Measurements from ENCODE around the gene DNALI1.

Gene DNALI1

DNA sequence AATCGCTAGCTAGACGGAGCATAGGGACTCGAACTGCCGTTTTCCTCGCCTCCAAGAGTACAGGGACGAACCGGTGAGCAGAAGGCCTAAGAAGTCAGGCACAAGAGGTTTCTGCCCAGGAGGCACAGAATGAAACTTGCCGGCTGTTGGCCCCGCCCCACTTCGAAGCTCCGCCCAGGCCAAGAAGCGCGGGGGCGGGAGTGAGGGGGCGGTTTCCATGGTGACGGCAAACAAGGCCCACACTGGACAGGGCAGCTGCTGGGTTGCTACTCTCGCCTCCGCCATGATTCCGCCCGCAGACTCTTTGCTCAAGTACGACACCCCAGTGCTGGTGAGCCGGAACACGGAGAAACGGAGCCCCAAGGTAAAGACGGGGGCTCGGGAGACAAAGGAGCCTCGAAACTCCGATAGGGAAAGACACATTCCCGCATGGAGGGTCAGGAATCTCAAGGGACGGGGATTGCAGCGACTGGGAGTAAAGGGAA, at the start of gene DNALI1:
TSS of gene DNALI1 (plus strand) at position 229 of the 485 bp plus-strand sequence. CDS start at position 284, 55 bp downstream.
- no peak within 1 kb of the TSS for H3K4me3 ChIP-seq (ENCODE audit: low read depth in 1 of 2, low read length in 2 of 2)
- DNase-seq, result peak; percentile 16
- no peaks in the 10 kb centered on the region for H3K27me3 ChIP-seq (ENCODE audit: insufficient read depth, low read length, poor library complexity)
- ATAC-seq (ENCODE audit: insufficient read depth, low read depth), result no peak
- H3K27ac ChIP-seq (ENCODE audit: low read length), result no peak within 1 kb of the TSS
- peaks cover 4% of the 10 kb centered on the region for H3K9me3 ChIP-seq (ENCODE audit: insufficient read depth, low read length, severe bottlenecking)
- 0 out of 2 replicates have a peak within 1 kb of the TSS, but pooled peaks have one; percentile 10 for H2AFZ ChIP-seq (ENCODE audit: low read depth, low read length)
- peaks cover 13% of the 10 kb centered on the region for H3K36me3 ChIP-seq (ENCODE audit: insufficient read depth, low read length)
- H3K4me1 ChIP-seq (ENCODE audit: insufficient read depth, low read length), result peaks cover 24% of the 10 kb centered on the region
- H3K79me2 ChIP-seq (ENCODE audit: insufficient read depth, low read length), result peaks cover 24% of the 10 kb centered on the region
- H3K9ac ChIP-seq (ENCODE audit: low read depth, low read length), result no peak within 1 kb of the TSS
- TF ChIP-seq, protein P1, sequence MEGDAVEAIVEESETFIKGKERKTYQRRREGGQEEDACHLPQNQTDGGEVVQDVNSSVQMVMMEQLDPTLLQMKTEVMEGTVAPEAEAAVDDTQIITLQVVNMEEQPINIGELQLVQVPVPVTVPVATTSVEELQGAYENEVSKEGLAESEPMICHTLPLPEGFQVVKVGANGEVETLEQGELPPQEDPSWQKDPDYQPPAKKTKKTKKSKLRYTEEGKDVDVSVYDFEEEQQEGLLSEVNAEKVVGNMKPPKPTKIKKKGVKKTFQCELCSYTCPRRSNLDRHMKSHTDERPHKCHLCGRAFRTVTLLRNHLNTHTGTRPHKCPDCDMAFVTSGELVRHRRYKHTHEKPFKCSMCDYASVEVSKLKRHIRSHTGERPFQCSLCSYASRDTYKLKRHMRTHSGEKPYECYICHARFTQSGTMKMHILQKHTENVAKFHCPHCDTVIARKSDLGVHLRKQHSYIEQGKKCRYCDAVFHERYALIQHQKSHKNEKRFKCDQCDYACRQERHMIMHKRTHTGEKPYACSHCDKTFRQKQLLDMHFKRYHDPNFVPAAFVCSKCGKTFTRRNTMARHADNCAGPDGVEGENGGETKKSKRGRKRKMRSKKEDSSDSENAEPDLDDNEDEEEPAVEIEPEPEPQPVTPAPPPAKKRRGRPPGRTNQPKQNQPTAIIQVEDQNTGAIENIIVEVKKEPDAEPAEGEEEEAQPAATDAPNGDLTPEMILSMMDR (IDR thresholded peaks at IDR 0.05; ENCODE audit: borderline replicate concordance, extremely low read depth, low read length, poor library complexity, severe bottlenecking), result no peak
- TF ChIP-seq EZH2 (IDR thresholded peaks at IDR 0.05; ENCODE audit: borderline replicate concordance, low read depth, low read length, severe bottlenecking), result no peak
- no peak within 1 kb of the TSS for H3K4me2 ChIP-seq (ENCODE audit: insufficient read depth, low read length)
- peaks cover 16% of the 10 kb centered on the region for H4K20me1 ChIP-seq (ENCODE audit: insufficient read depth, low read length)

DNA sequence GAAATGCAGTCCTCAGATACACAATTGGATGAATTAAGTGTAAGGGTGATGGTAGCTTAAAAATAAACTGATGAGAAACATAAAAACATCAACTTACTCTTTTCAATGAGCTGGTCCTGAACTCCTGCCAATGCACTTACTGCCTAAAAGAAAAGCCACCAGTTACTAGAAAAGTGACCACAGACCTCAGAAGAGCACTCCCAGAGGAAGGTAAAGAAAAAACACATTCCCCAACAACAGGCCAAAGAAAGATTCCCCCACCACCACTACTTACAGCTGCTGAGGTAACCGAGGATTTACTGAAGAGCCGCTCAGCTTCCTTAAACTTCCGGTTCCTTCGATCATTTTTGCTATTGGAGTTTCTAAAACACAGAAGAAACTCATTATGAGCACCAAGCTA, 47.6 kb upstream of the DNALI1 start:
- H3K9me3 ChIP-seq (ENCODE audit: insufficient read depth, low read length, severe bottlenecking), result no peaks in the 10 kb centered on the region
- DNase-seq (no peak), ATAC-seq (ENCODE audit: insufficient read depth, low read depth) (peak; percentile 62; the same call in 2 of the 3 replicates)
- TF ChIP-seq EZH2 (IDR thresholded peaks at IDR 0.05; ENCODE audit: borderline replicate concordance, low read depth, low read length, severe bottlenecking), result no peak
- TF ChIP-seq, protein P1 (IDR thresholded peaks at IDR 0.05; ENCODE audit: borderline replicate concordance, extremely low read depth, low read length, poor library complexity, severe bottlenecking), result peak; percentile 42
- H3K9ac ChIP-seq (ENCODE audit: low read depth, low read length), result no peak overlapping the region
- peaks cover 24% of the 10 kb centered on the region for H4K20me1 ChIP-seq (ENCODE audit: insufficient read depth, low read length)
- H3K79me2 ChIP-seq (ENCODE audit: insufficient read depth, low read length), result peaks cover 62% of the 10 kb centered on the region
- H3K27ac ChIP-seq (ENCODE audit: low read length), result no peak overlapping the region
- no peak overlapping the region for H2AFZ ChIP-seq (ENCODE audit: low read depth, low read length)
- H3K4me1 ChIP-seq (ENCODE audit: insufficient read depth, low read length), result peaks cover 29% of the 10 kb centered on the region
- H3K4me3 ChIP-seq (ENCODE audit: low read depth in 1 of 2, low read length in 2 of 2), result no peak overlapping the region
- peaks cover 79% of the 10 kb centered on the region for H3K36me3 ChIP-seq (ENCODE audit: insufficient read depth, low read length)
- no peak overlapping the region for H3K4me2 ChIP-seq (ENCODE audit: insufficient read depth, low read length)
- H3K27me3 ChIP-seq (ENCODE audit: insufficient read depth, low read length, poor library complexity), result no peaks in the 10 kb centered on the region

DNA sequence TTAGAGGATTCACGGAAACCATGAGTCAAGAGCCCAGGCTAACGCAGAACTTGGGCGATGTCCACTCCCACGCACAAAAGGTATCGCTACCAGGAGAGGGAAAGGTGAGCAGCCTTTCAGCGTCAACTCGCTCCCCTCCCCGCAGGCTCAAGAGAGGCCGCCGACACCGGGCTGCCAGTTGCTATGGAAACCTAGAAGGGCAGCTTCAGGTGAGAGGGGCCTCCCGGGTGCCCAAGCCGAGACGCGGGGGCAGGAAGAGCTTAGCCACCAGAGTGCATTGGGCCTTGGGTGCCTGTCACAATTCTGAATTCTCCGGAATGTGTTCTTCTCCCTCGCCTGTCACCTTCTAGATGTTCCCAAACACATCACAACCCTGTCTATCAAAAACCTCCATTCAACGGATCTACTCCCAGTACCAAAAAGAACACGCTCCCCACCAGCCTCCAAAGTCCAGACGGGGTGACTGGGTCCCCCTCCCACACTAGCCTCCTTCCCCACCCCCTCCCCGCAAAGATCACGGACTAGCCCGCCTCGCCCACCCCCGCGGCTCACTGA, 42.9 kb upstream of the DNALI1 start:
- peak overlapping the region; percentile 88 for H3K27ac ChIP-seq (ENCODE audit: low read length)
- peak overlapping the region; percentile 71 for H3K9ac ChIP-seq (ENCODE audit: low read depth, low read length)
- no peaks in the 10 kb centered on the region for H3K9me3 ChIP-seq (ENCODE audit: insufficient read depth, low read length, severe bottlenecking)
- H3K4me3 ChIP-seq (ENCODE audit: low read depth in 1 of 2, low read length in 2 of 2), result peak overlapping the region; percentile 61 to 84
- peak; percentile 37 for DNase-seq
- peaks cover 39% of the 10 kb centered on the region for H3K4me1 ChIP-seq (ENCODE audit: insufficient read depth, low read length)
- peaks cover 47% of the 10 kb centered on the region for H3K79me2 ChIP-seq (ENCODE audit: insufficient read depth, low read length)
- ATAC-seq (ENCODE audit: insufficient read depth, low read depth), result 0 out of 3 replicates have a peak, but pooled peaks have one; percentile 3
- H3K27me3 ChIP-seq (ENCODE audit: insufficient read depth, low read length, poor library complexity), result no peaks in the 10 kb centered on the region
- peaks cover 41% of the 10 kb centered on the region for H3K36me3 ChIP-seq (ENCODE audit: insufficient read depth, low read length)
- H4K20me1 ChIP-seq (ENCODE audit: insufficient read depth, low read length), result peaks cover 12% of the 10 kb centered on the region
- H2AFZ ChIP-seq (ENCODE audit: low read depth, low read length), result peak overlapping the region; percentile 89
- H3K4me2 ChIP-seq (ENCODE audit: insufficient read depth, low read length), result peak overlapping the region; percentile 95
- no peak for TF ChIP-seq EZH2 (IDR thresholded peaks at IDR 0.05; ENCODE audit: borderline replicate concordance, low read depth, low read length, severe bottlenecking)
- TF ChIP-seq, protein P1 (IDR thresholded peaks at IDR 0.05; ENCODE audit: borderline replicate concordance, extremely low read depth, low read length, poor library complexity, severe bottlenecking), result no peak
